Ovary (tissue), 9 donors: ENCODE measurements around the gene CLDN7. TPM values are rescaled to one million over a fixed set of nuclear protein-coding genes. Genes with fewer than 3 reads are reported as not detected.
A peak's percentile ranks its signal among the peaks of the same experiment; 100 is the strongest.

Source experiments
- DNase-seq, 5 donors: peaks; one replicate each; pipeline ENCODE4 v3.0.0-alpha.2; 2019 to 2020
- H3K27ac ChIP-seq, 2 donors: fragments of 200-600 bp; one replicate each; pipeline versions ENCODE4 v1.5.1 to v1.8.0; 2019 to 2022
- H3K27me3 ChIP-seq: fragments of 200-600 bp; one replicate; pipeline ENCODE4 v1.8.0; 2022
- H3K36me3 ChIP-seq: fragments of 200-600 bp; sonication (generic); one replicate; pipeline ENCODE4 v1.5.1; 2019
- H3K4me1 ChIP-seq: one replicate; pipeline ENCODE4 v1.8.1; 2013; ENCODE audit warnings: mild to moderate bottlenecking, moderate library complexity; ENCODE audit not compliant: insufficient read depth
- H3K4me3 ChIP-seq: fragments of 200-600 bp; sonication (generic); one replicate; pipeline ENCODE4 v1.5.1; 2017
- H3K9me3 ChIP-seq, 2 donors: fragments of 200-600 bp in 1 of 2; sonication (generic) in 1 of 2; one replicate each; pipeline versions ENCODE4 v1.5.1 to v1.8.1; 2013 to 2019; ENCODE audit warnings: mild to moderate bottlenecking in 1 of 2, moderate library complexity in 1 of 2
- EP300 ChIP-seq: sonication (generic); formaldehyde crosslinking; IDR thresholded peaks from one replicate; pipeline ENCODE4 v1.6.1; 2017; ENCODE audit warnings: antibody characterized with exemption
- POLR2A ChIP-seq: fragments of 450-650 bp; IDR thresholded peaks from one replicate; pipeline ENCODE4 v1.6.1; 2017; ENCODE audit warnings: antibody characterized with exemption, mild to moderate bottlenecking, moderate library complexity
- WGBS, 3 donors: extraction: QIAGEN DNeasy Blood & Tissue Kit in 1 of 3; methylation state at CpG; one replicate each; pipeline versions ENCODE4 v1.1.5 to v1.1.7; 2013 to 2017; 5-methylcytosine and 5-hydroxymethylcytosine counted together
- intact Hi-C, 4 donors: fragments of 100-400 bp; cut with DNase I; formaldehyde crosslinking; loops; one replicate each; pipeline versions ENCODE4 v1.11.0 to v1.15.1; 2022 to 2023
- polyA plus RNA-seq, 2 donors: library from polyadenylated mRNA; stranded (reverse); fragments of 200-250 nt in 1 of 2; fragments of 350-450 nt in 1 of 2; fragmentation: Illumina TruSeq in 1 of 2; extraction: RNeasy Lipid Tissue Mini Kit (QIAGEN cat#74804) in 1 of 2; gene quantifications; one replicate each; pipeline ENCODE4 v1.2.3, GENCODE V29; 2013 to 2014
- total RNA-seq, 7 donors: library from RNA; depleted of rRNA in 2 of 7; stranded (reverse); fragments of >200 nt in 2 of 7; fragmentation: NEBNext Ultra II Directional in 3 of 7; extraction: Animal tissue kit (Norgen Biotek cat#: 25700) in 3 of 7; gene quantifications; one replicate each; pipeline versions ENCODE4 v1.1.0 to v1.2.4, GENCODE V29; 2016 to 2023
- TF ChIP-seq, protein P1 (sequence below), 3 donors: fragments of 450-650 bp in 2 of 3; fragments of 200-600 bp in 1 of 3; IDR thresholded peaks; one replicate each; pipeline versions ENCODE4 v1.5.1 to v1.8.0; 2016 to 2022; ENCODE audit warnings: antibody characterized with exemption in 3 of 3, mild to moderate bottlenecking in 1 of 3
- donor health status: DM: no; HTN: no; CAD: no; lungs with moderate emphysema.
- donor health status: DM: no; HTN: no; CAD: no.
- donor health status: Bipolar disorder and iron deficiency.
- donor health status: DM: yes; HTN: yes; CAD: no.
- donor health status: DM: no; HTN: no; CAD: no.
- donor health status: DM: yes; HTN: yes; CAD: no.

The CLDN7 gene
- total and polyA plus RNA-seq, 9 donors, result 0.27 to 102 (median 4.7) TPM; not detected in 1

DNA sequence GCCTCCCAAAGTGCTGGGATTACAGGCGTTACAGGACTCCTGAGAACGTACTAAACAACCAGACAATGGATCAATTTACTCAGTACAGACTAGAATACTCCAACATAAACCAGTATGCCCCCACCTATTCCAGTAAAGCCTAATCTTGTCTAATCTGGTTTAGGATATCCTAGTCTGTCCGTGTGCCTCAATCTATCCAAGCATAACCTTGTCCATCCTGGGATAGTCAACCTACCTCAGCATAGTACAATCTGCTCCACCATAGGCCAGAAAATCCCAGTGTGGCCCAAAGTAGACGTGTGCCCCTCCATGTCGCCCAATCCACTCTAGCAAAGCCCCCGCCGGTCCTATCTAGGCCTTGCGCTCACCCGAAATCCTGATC is 28.6 kb downstream of the CLDN7 start:
- H3K4me3 ChIP-seq, result peak overlapping the region; percentile 85
- intact Hi-C loops, result no loop called here
- peak overlapping the region; percentile 75 to 82 for H3K27ac ChIP-seq
- 0 to 1% (median 1%) methylated on average over 9 of the region's 9 CpGs for WGBS, 3 donors
- H3K4me1 ChIP-seq, result peaks cover 10% of the 10 kb centered on the region
- H3K36me3 ChIP-seq, result no peaks in the 10 kb centered on the region
- H3K27me3 ChIP-seq, result no peaks in the 10 kb centered on the region
- no peak for DNase-seq
- no peaks in the 10 kb centered on the region for H3K9me3 ChIP-seq
- TF ChIP-seq, protein P1, sequence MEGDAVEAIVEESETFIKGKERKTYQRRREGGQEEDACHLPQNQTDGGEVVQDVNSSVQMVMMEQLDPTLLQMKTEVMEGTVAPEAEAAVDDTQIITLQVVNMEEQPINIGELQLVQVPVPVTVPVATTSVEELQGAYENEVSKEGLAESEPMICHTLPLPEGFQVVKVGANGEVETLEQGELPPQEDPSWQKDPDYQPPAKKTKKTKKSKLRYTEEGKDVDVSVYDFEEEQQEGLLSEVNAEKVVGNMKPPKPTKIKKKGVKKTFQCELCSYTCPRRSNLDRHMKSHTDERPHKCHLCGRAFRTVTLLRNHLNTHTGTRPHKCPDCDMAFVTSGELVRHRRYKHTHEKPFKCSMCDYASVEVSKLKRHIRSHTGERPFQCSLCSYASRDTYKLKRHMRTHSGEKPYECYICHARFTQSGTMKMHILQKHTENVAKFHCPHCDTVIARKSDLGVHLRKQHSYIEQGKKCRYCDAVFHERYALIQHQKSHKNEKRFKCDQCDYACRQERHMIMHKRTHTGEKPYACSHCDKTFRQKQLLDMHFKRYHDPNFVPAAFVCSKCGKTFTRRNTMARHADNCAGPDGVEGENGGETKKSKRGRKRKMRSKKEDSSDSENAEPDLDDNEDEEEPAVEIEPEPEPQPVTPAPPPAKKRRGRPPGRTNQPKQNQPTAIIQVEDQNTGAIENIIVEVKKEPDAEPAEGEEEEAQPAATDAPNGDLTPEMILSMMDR (IDR thresholded peaks at IDR 0.05), result no peak
- TF ChIP-seq EP300 (no peak), POLR2A (no peak)

DNA sequence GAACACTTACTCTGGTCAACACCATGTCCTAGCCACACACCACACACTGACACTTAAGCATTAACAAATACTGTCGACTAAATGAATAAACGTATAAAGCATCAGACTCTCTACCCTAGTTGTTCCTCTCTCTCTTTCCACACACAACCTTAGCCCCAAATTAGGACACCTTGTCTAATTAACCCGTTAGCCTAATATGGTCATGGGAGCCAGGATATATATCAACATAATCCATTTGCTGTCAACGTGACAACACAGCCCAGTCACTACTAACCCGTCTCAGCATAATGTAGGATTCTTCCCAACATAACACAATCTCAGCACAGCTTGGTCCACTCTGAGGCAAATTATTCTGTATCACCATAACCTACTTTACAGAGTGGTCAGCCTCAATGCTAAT is 30.2 kb downstream of the CLDN7 start:
- Histone ChIP-seq H3K27ac (no peak overlapping the region), H3K27me3 (no peaks in the 10 kb centered on the region), H3K4me3 (no peak overlapping the region), H3K9me3 (no peaks in the 10 kb centered on the region), H3K36me3 (no peaks in the 10 kb centered on the region), H3K4me1 (peaks cover 9% of the 10 kb centered on the region)
- no peak for TF ChIP-seq EP300
- TF ChIP-seq POLR2A, result no peak
- TF ChIP-seq, protein P1 (IDR thresholded peaks at IDR 0.05), result no peak
- 66 to 75% (median 69%) methylated on average over 5 of the region's 5 CpGs for WGBS, 3 donors
- DNase-seq, result no peak
- intact Hi-C loops, result no loop called here

DNA sequence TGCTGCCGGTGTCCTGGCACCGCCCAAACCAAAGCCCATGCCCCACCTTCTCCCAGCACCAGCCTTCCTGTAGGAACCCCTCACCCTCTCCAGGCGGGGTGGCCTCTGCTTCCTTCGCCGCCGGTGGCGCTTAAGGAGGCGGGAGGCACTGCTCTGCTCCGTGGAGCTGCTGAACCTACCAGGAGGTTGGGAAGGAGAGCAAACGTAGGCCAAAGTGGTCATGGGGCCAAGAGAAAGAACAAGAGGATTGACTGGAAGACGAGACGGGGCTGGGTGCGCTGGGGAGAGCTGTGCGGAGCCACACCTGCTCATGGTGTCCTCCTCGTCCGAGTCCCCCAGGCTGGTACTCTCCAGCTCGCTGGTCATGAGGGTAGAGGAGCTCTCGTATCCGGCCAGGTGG is 32.8 kb downstream of the CLDN7 start:
- H3K27ac ChIP-seq, result no peak overlapping the region
- WGBS, 3 donors, result 88 to 92% (median 91%) methylated on average over 19 of the region's 19 CpGs
- intact Hi-C loops, result no loop called here

DNA sequence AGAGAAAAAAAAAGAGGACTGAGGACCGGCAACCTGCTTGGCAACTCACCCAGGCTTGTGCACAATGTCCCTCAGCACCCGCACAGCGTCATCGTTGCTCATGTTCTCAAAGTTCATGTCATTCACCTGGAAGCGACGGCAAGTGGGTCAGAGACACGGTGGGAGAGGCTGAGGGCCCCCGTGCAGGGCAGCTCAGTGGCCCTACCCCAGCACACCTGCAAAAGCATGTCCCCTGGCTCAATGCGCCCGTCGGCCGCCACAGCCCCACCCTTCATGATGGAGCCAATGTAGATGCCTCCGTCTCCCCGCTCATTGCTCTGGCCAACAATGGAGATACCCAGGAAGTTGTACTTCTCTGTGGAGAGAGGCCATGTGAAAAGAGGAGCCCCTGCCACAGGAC is 33.4 kb downstream of the CLDN7 start:
- TF ChIP-seq EP300, result no peak
- TF ChIP-seq, protein P1 (IDR thresholded peaks at IDR 0.05), result no peak
- TF ChIP-seq POLR2A, result no peak
- DNase-seq, result no peak
- 82 to 87% (median 85%) methylated on average over 14 of the region's 14 CpGs for WGBS, 3 donors
- Histone ChIP-seq H3K27ac (no peak overlapping the region), H3K9me3 (no peaks in the 10 kb centered on the region), H3K4me3 (no peak overlapping the region), H3K36me3 (no peaks in the 10 kb centered on the region), H3K27me3 (no peaks in the 10 kb centered on the region), H3K4me1 (peaks cover 9% of the 10 kb centered on the region)
- intact Hi-C loops, result no loop called here

More for the DNA sequence above, 32.8 kb downstream of the CLDN7 start:
- TF ChIP-seq POLR2A (no peak), EP300 (no peak)
- TF ChIP-seq, protein P1 (IDR thresholded peaks at IDR 0.05), result no peak
- Histone ChIP-seq H3K36me3 (no peaks in the 10 kb centered on the region), H3K9me3 (no peaks in the 10 kb centered on the region), H3K27me3 (no peaks in the 10 kb centered on the region), H3K4me1 (peaks cover 9% of the 10 kb centered on the region), H3K4me3 (no peak overlapping the region)
- no peak for DNase-seq
